Caco-2 (cell line): Measurements from ENCODE around the gene TMEM115. TPM values are rescaled to one million over a fixed set of nuclear protein-coding genes. Genes with fewer than 3 reads are reported as not detected.

Source experiments
- BruUV-seq: library from RNA; stranded (reverse); fragments of 400-500 nt; replicated peaks from 2 replicates; lab custom pipeline; 2021; lab: Mats Ljungman, UMichigan
- CTCF ChIA-PET: fragments of 300-600 bp; sonication (Branson Sonifier 250); formaldehyde crosslinking; loops from one replicate; lab custom pipeline; 2022; ENCODE audit warnings: antibody characterized with exemption; lab: Charles Lee
- POLR2A ChIA-PET: fragments of 300-600 bp; sonication (Branson Sonifier 250); formaldehyde crosslinking; loops from one replicate; lab custom pipeline; 2022; ENCODE audit warnings: antibody characterized with exemption; lab: Charles Lee
- DNase-seq, 2 experiments: peaks; one replicate each; pipeline versions ENCODE4 v3.0.0 to v3.0.0-alpha.2; 2020 to 2022
- H3K27me3 ChIP-seq: replicated peaks from 2 replicates; pipeline ENCODE4 v1.6.0; 2011; ENCODE audit warnings: low read length; ENCODE audit not compliant: control insufficient read depth, insufficient read depth
- H3K36me3 ChIP-seq: 2 replicates; pipeline ENCODE4 v1.5.1; 2011; ENCODE audit warnings: low read length; ENCODE audit not compliant: control insufficient read depth, insufficient read depth
- H3K4me1 ChIP-seq: fragments of 250-450 bp; sonication (Bioruptor Pico); 2 replicates; pipeline ENCODE4 v1.5.1; 2020; ENCODE audit warnings: mild to moderate bottlenecking
- H3K4me3 ChIP-seq: 2 replicates; pipeline ENCODE4 v1.5.1; 2011; ENCODE audit warnings: low read depth, mild to moderate bottlenecking, control low read depth, low read length
- H3K9me3 ChIP-seq: fragments of 250-450 bp; sonication (Bioruptor Pico); 2 replicates; pipeline ENCODE4 v1.5.1; 2020; ENCODE audit warnings: mild to moderate bottlenecking, moderate library complexity
- H3K27ac Mint-ChIP-seq: one replicate; pipeline ENCODE4 v1.8.0; 2022; ENCODE audit warnings: mixed read lengths; ENCODE audit not compliant: unreplicated experiment
- H3K27me3 Mint-ChIP-seq: one replicate; pipeline ENCODE4 v1.8.0; 2022; ENCODE audit warnings: mixed read lengths; ENCODE audit not compliant: insufficient read depth, unreplicated experiment
- H3K36me3 Mint-ChIP-seq: one replicate; pipeline ENCODE4 v1.8.0; 2022; ENCODE audit warnings: mild to moderate bottlenecking, mixed read lengths; ENCODE audit not compliant: insufficient read depth, unreplicated experiment
- H3K4me1 Mint-ChIP-seq: one replicate; pipeline ENCODE4 v1.8.0; 2022; ENCODE audit warnings: low read depth, mixed read lengths; ENCODE audit not compliant: unreplicated experiment
- H3K4me3 Mint-ChIP-seq: one replicate; pipeline ENCODE4 v1.8.0; 2022; ENCODE audit warnings: mild to moderate bottlenecking, moderate library complexity, mixed read lengths; ENCODE audit not compliant: unreplicated experiment
- H3K9me3 Mint-ChIP-seq: one replicate; pipeline ENCODE4 v1.8.0; 2022; ENCODE audit warnings: mixed read lengths; ENCODE audit not compliant: unreplicated experiment
- intact Hi-C: fragments of 100-400 bp; cut with micrococcal nuclease; formaldehyde crosslinking; loops from one replicate; pipeline ENCODE4 v1.10.0; 2022; ENCODE audit not compliant: unreplicated experiment
- total RNA-seq: library from RNA; stranded (reverse); gene quantifications from 2 replicates; pipeline ENCODE4 v1.2.3, GENCODE V29; 2022
- TF ChIP-seq, protein P1 (sequence below), 2 experiments: fragments of 200-600 bp in 1 of 2; IDR thresholded peaks; 1 replicate in 1 of 2; 2 replicates in 1 of 2; pipeline versions ENCODE4 v1.5.1 to v1.8.0; 2011 to 2022; ENCODE audit warnings: antibody characterized with exemption in 1 of 2, control low read depth in 1 of 2, inconsistent platforms in 1 of 2, low read depth in 1 of 2, low read length in 1 of 2, mild to moderate bottlenecking in 1 of 2, moderate library complexity in 1 of 2; ENCODE audit not compliant: insufficient read depth in 1 of 2, severe bottlenecking in 1 of 2, unreplicated experiment in 1 of 2

The TMEM115 gene
- total RNA-seq, 1 experiment from 2014 or later, result 23.9 TPM

DNA sequence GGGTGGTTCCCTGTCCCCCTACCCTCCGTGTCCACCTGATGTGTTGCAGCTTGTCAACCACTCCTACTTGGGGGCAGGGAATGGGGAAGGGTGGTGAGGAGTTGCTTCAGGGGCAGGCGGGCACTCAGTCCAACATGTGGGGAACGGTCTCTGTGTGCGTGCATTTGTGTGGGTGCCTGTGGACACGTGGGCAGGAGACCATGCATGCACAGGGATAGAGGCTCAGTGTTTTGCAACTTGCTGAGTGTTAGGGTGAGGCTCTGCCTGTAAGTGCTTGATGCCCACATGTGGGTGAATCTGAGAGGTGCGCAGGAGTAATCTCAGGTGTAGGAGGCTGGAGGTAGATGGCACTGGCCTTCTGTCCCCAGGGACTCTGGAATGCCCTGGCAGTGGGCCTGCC, 24.4 kb upstream of the TMEM115 start:
- Mint-ChIP-seq H3K4me3 (no peak overlapping the region), H3K36me3 (no peaks in the 10 kb centered on the region), H3K4me1 (no peaks in the 10 kb centered on the region), H3K9me3 (no peaks in the 10 kb centered on the region), H3K27me3 (peaks cover 11% of the 10 kb centered on the region), H3K27ac (no peak overlapping the region)
- H3K27me3 ChIP-seq, result no peaks in the 10 kb centered on the region
- CTCF ChIA-PET, result no interaction called here
- no peak for DNase-seq
- TF ChIP-seq, protein P1, sequence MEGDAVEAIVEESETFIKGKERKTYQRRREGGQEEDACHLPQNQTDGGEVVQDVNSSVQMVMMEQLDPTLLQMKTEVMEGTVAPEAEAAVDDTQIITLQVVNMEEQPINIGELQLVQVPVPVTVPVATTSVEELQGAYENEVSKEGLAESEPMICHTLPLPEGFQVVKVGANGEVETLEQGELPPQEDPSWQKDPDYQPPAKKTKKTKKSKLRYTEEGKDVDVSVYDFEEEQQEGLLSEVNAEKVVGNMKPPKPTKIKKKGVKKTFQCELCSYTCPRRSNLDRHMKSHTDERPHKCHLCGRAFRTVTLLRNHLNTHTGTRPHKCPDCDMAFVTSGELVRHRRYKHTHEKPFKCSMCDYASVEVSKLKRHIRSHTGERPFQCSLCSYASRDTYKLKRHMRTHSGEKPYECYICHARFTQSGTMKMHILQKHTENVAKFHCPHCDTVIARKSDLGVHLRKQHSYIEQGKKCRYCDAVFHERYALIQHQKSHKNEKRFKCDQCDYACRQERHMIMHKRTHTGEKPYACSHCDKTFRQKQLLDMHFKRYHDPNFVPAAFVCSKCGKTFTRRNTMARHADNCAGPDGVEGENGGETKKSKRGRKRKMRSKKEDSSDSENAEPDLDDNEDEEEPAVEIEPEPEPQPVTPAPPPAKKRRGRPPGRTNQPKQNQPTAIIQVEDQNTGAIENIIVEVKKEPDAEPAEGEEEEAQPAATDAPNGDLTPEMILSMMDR (IDR thresholded peaks at IDR 0.05; ENCODE audit: insufficient read depth in 1 of 2, low read depth in 1 of 2, low read length in 1 of 2, severe bottlenecking in 1 of 2, unreplicated experiment in 1 of 2), result no peak
- no peaks in the 10 kb centered on the region for H3K4me1 ChIP-seq
- no TSS peak for BruUV-seq
- no peaks in the 10 kb centered on the region for H3K9me3 ChIP-seq
- POLR2A ChIA-PET, result no interaction called here
- intact Hi-C loops, result no loop called here
- no peaks in the 10 kb centered on the region for H3K36me3 ChIP-seq
- no peak overlapping the region for H3K4me3 ChIP-seq

DNA sequence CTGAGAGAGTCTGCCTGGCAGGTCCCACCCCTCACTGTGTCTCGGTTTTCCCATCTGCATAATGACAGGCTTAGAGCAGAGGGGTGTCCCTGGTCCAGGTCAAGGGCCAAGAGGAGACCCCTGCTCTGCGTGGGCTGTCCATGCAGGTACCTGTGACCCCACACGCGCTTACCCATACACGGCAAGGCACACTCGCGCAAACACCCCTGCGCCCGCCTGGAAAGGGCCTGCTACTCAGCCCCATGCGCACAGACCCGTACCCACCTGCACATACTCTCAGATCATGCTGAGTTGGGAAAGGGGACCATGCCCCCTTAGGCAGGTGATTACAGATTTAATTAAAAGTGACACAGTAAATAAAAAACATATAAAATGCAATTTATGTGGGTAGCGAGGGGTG, 23.4 kb upstream of the TMEM115 start:
- Histone ChIP-seq H3K4me1 (no peaks in the 10 kb centered on the region), H3K4me3 (no peak overlapping the region), H3K36me3 (no peaks in the 10 kb centered on the region), H3K27me3 (no peaks in the 10 kb centered on the region), H3K9me3 (no peaks in the 10 kb centered on the region)
- BruUV-seq, result no TSS peak
- no peak overlapping the region for H3K27ac Mint-ChIP-seq
- no peak overlapping the region for H3K4me3 Mint-ChIP-seq
- POLR2A ChIA-PET, result no interaction called here
- H3K4me1 Mint-ChIP-seq, result no peaks in the 10 kb centered on the region
- TF ChIP-seq, protein P1 (IDR thresholded peaks at IDR 0.05; ENCODE audit: insufficient read depth in 1 of 2, low read depth in 1 of 2, low read length in 1 of 2, severe bottlenecking in 1 of 2, unreplicated experiment in 1 of 2), result no peak
- H3K9me3 Mint-ChIP-seq, result no peaks in the 10 kb centered on the region
- no peaks in the 10 kb centered on the region for H3K36me3 Mint-ChIP-seq
- CTCF ChIA-PET, result no interaction called here
- intact Hi-C loops, result no loop called here
- no peak for DNase-seq
- peaks cover 11% of the 10 kb centered on the region for H3K27me3 Mint-ChIP-seq

DNA sequence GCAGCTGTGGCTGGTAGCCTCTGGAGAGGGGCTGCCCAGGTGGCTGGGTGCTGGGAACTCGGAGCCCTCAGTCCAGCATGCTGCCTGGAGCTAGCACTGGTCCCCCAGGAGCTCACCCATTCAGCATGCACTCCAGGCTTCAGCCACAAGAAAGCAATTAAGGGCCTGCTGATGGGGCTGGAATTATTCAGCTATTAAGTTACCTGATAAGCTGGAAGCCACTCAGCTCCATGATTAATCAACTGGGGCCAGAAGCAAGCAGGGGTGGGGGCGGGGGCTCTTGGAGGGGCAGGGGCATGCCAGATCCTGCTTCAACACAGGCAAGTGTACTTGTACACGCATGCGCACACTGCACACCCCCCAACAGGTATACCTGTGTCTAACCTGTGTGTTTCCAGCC, 22.1 kb upstream of the TMEM115 start:
- H3K27me3 Mint-ChIP-seq, result peaks cover 11% of the 10 kb centered on the region
- Histone ChIP-seq H3K27me3 (no peaks in the 10 kb centered on the region), H3K36me3 (no peaks in the 10 kb centered on the region), H3K4me1 (no peaks in the 10 kb centered on the region), H3K9me3 (no peaks in the 10 kb centered on the region), H3K4me3 (no peak overlapping the region)
- H3K9me3 Mint-ChIP-seq, result no peaks in the 10 kb centered on the region
- no peaks in the 10 kb centered on the region for H3K4me1 Mint-ChIP-seq
- POLR2A ChIA-PET, result interaction anchor here (0.6 kb wide), 1 partner anchor 22 kb away, joined by 5 read pairs; the partner anchor contains the start of gene TMEM115
- TF ChIP-seq, protein P1 (IDR thresholded peaks at IDR 0.05; ENCODE audit: insufficient read depth in 1 of 2, low read depth in 1 of 2, low read length in 1 of 2, severe bottlenecking in 1 of 2, unreplicated experiment in 1 of 2), result no peak
- CTCF ChIA-PET, result interaction anchor here (1.3 kb wide), 1 partner anchor 11 kb away, joined by 4 read pairs; no protein-coding TSS in a partner anchor
- intact Hi-C loops, result no loop called here
- H3K36me3 Mint-ChIP-seq, result no peaks in the 10 kb centered on the region
- H3K4me3 Mint-ChIP-seq, result no peak overlapping the region
- H3K27ac Mint-ChIP-seq, result no peak overlapping the region
- DNase-seq, result no peak
- BruUV-seq, result no TSS peak
